ENCODE measurements around the gene LAMA3.

GRCh38 chr18:23641937-23642666, 47.2 kb upstream of the LAMA3 start:
- no peak for TF ChIP-seq CTCF (conservative IDR thresholded peaks at IDR 0.05; ENCODE audit: low read length)
- no peak for TF ChIP-seq EZH2phosphoT487 (IDR thresholded peaks at IDR 0.05; ENCODE audit: borderline replicate concordance)

All from Loucy (cell line).